Activated B cell treated with CpG ODN at 0.5 μM for 24 hours (primary cell): ENCODE data around the gene C2orf92. TPM values are rescaled to one million over a fixed set of nuclear protein-coding genes. Genes with fewer than 3 reads are reported as not detected.
"Not testable (repeated sequence)": the region's sequence is repeated elsewhere in the genome, so short reads cannot be mapped to it uniquely, and the experiment has no call there.

ENCODE experiments used
- ATAC-seq: fragments of 200-7000 bp; cut with Tn5 transposase; one replicate; pipeline ENCODE4 v1.10.0; 2021; ENCODE audit warnings: low read depth, mild to moderate bottlenecking, moderate library complexity
- CTCF ChIA-PET: fragments of 350-600 bp; sonication (Branson Sonifier 250); formaldehyde crosslinking; loops from one replicate; lab custom pipeline; 2021; ENCODE audit warnings: antibody characterized with exemption; lab: Charles Lee
- POLR2A ChIA-PET: fragments of 350-600 bp; sonication (Branson Sonifier 250); formaldehyde crosslinking; loops from one replicate; lab custom pipeline; 2021; ENCODE audit warnings: antibody characterized with exemption; lab: Charles Lee
- DNase-seq: peaks from one replicate; pipeline ENCODE4 v3.0.0; 2022
- H3K27ac Mint-ChIP-seq: one replicate; pipeline ENCODE4 v1.8.0; 2020; ENCODE audit warnings: mixed read lengths
- H3K27me3 Mint-ChIP-seq: one replicate; pipeline ENCODE4 v1.8.0; 2021; ENCODE audit warnings: mixed read lengths
- H3K36me3 Mint-ChIP-seq: one replicate; pipeline ENCODE4 v1.8.0; 2021; ENCODE audit warnings: low read depth, mixed read lengths
- H3K4me1 Mint-ChIP-seq: one replicate; pipeline ENCODE4 v1.8.0; 2021; ENCODE audit warnings: mixed read lengths
- H3K4me3 Mint-ChIP-seq: one replicate; pipeline ENCODE4 v1.8.0; 2020; ENCODE audit warnings: mild to moderate bottlenecking, mixed read lengths
- H3K9me3 Mint-ChIP-seq: one replicate; pipeline ENCODE4 v1.8.0; 2020; ENCODE audit warnings: mixed read lengths
- intact Hi-C: fragments of 100-400 bp; cut with micrococcal nuclease; formaldehyde crosslinking; loops from one replicate; pipeline ENCODE4 v1.15.1; 2024
- total RNA-seq: library from RNA; stranded (reverse); gene quantifications from 2 replicates; pipeline ENCODE4 v1.2.3, GENCODE V29; 2022
- TF ChIP-seq, protein P1 (sequence below): fragments of 200-600 bp; IDR thresholded peaks from one replicate; pipeline ENCODE4 v1.8.0; 2022; ENCODE audit warnings: antibody characterized with exemption, mild to moderate bottlenecking

The C2orf92 gene
- 8.9 and 14.4 TPM in 2 replicates for total RNA-seq

DNA sequence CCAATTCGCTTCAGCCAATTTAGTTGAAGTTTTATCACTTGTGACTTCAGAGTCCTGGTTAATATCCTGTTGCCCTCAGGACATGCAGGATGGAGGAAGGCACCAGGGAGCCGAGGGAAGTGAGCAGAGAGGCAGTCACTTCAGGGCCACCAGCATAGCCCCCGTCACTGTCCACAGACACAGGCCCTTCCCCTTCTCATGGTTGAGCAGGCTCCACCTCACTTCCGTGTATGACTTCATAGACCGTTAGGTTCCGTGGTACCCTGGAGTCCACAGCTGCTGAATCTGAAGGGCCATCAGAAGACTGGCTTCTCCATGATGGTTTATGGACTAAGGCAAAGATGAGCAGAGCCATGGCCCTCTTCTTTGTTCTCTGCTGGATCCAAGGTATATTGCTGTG lies at the start of gene C2orf92:
Gene C2orf92, plus strand, starts transcription at position 266 of the 400 bp plus-strand sequence. Its CDS starts 76 bp downstream, at position 342.
- ATAC-seq: peak; percentile 89
- TF ChIP-seq, protein P1, sequence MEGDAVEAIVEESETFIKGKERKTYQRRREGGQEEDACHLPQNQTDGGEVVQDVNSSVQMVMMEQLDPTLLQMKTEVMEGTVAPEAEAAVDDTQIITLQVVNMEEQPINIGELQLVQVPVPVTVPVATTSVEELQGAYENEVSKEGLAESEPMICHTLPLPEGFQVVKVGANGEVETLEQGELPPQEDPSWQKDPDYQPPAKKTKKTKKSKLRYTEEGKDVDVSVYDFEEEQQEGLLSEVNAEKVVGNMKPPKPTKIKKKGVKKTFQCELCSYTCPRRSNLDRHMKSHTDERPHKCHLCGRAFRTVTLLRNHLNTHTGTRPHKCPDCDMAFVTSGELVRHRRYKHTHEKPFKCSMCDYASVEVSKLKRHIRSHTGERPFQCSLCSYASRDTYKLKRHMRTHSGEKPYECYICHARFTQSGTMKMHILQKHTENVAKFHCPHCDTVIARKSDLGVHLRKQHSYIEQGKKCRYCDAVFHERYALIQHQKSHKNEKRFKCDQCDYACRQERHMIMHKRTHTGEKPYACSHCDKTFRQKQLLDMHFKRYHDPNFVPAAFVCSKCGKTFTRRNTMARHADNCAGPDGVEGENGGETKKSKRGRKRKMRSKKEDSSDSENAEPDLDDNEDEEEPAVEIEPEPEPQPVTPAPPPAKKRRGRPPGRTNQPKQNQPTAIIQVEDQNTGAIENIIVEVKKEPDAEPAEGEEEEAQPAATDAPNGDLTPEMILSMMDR: no peak
- Mint-ChIP-seq H3K36me3 (peaks cover 1% of the 10 kb centered on the region), H3K4me1 (peaks cover 8% of the 10 kb centered on the region), H3K27me3 (no peaks in the 10 kb centered on the region), H3K4me3 (no peak within 1 kb of the TSS), H3K27ac (peak within 1 kb of the TSS; percentile 73), H3K9me3 (no peaks in the 10 kb centered on the region)
- ChIA-PET CTCF (no interaction called here), POLR2A (interaction anchor here (1.5 kb wide), 1 partner anchor 24 kb away, joined by 5 read pairs; the partner anchor contains the start of gene COX5B)
- DNase-seq: no peak
- intact Hi-C loops: loop anchor here (10.0 kb wide), 1 partner anchor 355 kb away; no protein-coding TSS in a partner anchor

DNA sequence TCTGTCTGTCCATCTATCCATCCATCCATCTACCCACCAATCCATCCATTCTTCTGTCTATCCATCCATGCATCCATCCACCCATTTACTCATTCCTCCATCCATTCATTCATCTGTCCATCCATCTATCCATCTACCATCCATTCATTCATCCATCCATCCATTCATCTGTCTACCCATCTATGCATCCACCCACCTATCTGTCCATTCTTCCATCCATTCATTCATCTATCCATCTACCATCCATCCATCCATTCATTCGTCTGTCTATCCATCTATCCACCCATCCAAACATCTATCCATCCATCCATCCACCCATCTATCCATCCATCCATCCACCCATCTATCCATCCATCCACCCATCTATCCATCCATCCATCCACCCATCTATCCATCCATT lies 49.0 kb upstream of the C2orf92 start:
- H3K9me3 Mint-ChIP-seq, H3K27ac Mint-ChIP-seq, H3K36me3 Mint-ChIP-seq, DNase-seq, H3K27me3 Mint-ChIP-seq, CTCF ChIA-PET, POLR2A ChIA-PET, intact Hi-C loops, H3K4me1 Mint-ChIP-seq, ATAC-seq, H3K4me3 Mint-ChIP-seq: not testable (repeated sequence)

DNA sequence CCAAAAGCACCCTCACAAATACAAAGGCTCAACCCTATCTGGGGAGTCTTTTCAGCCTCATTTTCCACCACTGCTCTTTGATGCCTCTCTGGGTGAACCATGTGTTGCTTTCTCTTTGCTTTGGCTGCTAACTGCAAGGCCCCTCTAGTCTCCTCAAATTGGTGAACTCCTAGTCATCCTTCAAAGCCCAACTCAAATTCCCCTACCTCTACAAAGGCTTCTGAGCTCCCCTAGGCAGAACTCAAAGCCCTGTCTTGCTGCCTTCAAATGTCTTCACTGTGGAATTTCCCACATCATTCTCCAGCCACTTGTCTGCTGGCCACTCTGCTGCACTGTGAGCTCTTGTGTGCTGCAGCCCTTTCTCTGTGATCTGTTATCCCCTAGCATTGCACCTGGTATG lies 46.5 kb upstream of the C2orf92 start:
- CTCF ChIA-PET, H3K4me1 Mint-ChIP-seq, H3K4me3 Mint-ChIP-seq, POLR2A ChIA-PET, H3K36me3 Mint-ChIP-seq, intact Hi-C loops, H3K9me3 Mint-ChIP-seq, H3K27me3 Mint-ChIP-seq, DNase-seq, H3K27ac Mint-ChIP-seq, ATAC-seq: not testable (repeated sequence)

DNA sequence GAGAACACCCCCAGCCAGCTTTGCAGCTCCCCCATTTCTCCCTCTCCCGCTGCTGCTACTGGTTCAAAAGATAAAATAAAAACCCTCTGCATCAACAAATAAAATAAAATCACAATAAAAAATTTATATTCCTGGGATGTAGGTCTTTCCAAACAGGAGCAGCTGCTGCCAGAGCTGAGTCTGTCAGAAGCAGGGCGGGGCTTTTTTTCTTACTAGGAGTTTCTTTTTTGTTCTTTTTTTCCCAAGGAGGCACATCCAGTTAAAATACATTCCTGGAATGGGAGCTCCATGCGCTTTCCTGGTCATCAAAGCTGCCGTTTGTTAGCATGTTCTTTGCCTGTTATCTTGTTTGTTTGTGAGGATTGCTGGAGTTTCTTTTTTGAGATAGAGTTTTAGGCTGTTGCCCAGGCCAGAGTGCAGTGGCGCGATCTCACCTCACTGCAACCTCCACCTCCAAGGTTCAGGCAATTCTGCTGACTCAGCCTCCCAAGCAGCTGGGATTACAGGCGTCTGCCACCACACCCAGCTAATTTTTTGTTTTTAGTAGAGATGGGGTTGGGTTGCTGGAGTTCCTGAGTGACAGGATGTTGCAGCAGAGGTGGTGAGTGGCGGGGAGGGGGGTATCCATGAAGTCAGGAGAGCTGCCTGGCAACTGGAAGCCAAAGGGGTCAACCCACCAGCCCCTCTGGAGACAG lies 44.0 kb upstream of the C2orf92 start:
- H3K27ac Mint-ChIP-seq, H3K36me3 Mint-ChIP-seq, DNase-seq, POLR2A ChIA-PET, H3K4me3 Mint-ChIP-seq, CTCF ChIA-PET, ATAC-seq, H3K4me1 Mint-ChIP-seq, H3K27me3 Mint-ChIP-seq, intact Hi-C loops, H3K9me3 Mint-ChIP-seq: not testable (repeated sequence)

DNA sequence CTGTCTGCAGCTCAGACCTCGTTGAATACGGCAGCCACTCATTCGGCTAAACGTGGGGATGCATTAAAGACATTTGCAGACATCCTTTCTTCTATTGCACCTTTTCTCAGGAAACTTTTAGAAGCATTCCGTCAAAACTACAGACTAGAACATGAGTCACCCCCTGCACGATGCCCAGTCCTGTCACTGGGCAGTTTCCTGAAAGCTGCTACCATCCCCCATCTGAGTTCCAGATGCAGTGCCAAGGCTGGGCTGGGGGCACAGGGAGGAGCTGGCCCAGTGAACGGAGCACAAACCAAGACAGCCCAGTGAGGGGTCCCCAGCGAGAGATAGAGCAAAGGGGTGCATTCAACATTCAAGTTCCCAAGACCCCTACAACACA lies 43.5 kb upstream of the C2orf92 start:
- POLR2A ChIA-PET, H3K27me3 Mint-ChIP-seq, ATAC-seq, H3K36me3 Mint-ChIP-seq, CTCF ChIA-PET, H3K27ac Mint-ChIP-seq, H3K4me1 Mint-ChIP-seq, intact Hi-C loops, H3K9me3 Mint-ChIP-seq, H3K4me3 Mint-ChIP-seq, DNase-seq: not testable (repeated sequence)

DNA sequence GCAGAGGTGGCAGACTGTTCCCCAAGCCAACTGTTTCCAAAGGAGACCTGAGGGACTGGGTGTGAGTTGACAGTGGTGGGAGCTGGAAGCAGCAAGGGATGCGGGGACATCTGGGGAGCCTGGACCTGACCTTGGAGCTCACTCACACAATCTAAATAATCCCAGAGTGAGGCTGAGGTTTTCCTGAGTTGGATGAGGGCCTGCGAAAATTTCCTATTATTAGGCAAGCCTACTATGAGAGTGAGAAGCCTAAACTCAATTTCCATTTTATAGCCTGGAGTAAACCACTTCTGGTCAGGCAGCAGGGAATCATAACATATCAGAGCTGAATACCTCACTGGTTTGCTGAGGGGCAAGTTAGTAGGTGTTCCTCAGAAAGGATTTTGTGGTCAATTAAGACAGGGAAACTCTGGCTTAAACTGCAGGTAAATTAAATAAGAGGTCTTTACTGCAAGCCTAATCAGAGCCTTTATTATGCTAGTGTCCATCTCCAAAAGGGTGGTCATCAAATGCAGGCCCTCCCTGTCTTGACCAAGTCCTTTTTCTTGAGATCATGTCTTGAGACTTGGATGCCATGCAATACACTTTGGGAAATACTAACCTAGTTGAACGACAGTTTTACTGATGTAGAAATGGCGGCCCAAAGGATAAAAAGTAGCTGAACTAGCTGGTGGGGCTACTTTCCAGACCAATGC lies 25.3 kb upstream of the C2orf92 start:
- H3K4me1 Mint-ChIP-seq: peaks cover 19% of the 10 kb centered on the region
- TF ChIP-seq, protein P1: no peak
- H3K36me3 Mint-ChIP-seq: peaks cover 22% of the 10 kb centered on the region
- ChIA-PET POLR2A (interaction anchor here (10.2 kb wide), 1 partner anchor 18 kb away, joined by 207 read pairs; the partner anchor contains the start of gene ACTR1B), CTCF (no interaction called here)
- no peaks in the 10 kb centered on the region for H3K9me3 Mint-ChIP-seq
- no peaks in the 10 kb centered on the region for H3K27me3 Mint-ChIP-seq
- no peak overlapping the region for H3K4me3 Mint-ChIP-seq
- DNase-seq: no peak
- no peak overlapping the region for H3K27ac Mint-ChIP-seq
- intact Hi-C loops: loop anchor here (2.0 kb wide), 1 partner anchor 53 kb away; no protein-coding TSS in a partner anchor
- no peak for ATAC-seq
